Measurements from ENCODE around the gene PLA2G15. TPM values are rescaled to one million over a fixed set of nuclear protein-coding genes. Genes with fewer than 3 reads are reported as not detected.

The PLA2G15 gene
- total RNA-seq, 4 donors from 2014 or later = 10.4 to 22.0 (median 15.3) TPM

DNA sequence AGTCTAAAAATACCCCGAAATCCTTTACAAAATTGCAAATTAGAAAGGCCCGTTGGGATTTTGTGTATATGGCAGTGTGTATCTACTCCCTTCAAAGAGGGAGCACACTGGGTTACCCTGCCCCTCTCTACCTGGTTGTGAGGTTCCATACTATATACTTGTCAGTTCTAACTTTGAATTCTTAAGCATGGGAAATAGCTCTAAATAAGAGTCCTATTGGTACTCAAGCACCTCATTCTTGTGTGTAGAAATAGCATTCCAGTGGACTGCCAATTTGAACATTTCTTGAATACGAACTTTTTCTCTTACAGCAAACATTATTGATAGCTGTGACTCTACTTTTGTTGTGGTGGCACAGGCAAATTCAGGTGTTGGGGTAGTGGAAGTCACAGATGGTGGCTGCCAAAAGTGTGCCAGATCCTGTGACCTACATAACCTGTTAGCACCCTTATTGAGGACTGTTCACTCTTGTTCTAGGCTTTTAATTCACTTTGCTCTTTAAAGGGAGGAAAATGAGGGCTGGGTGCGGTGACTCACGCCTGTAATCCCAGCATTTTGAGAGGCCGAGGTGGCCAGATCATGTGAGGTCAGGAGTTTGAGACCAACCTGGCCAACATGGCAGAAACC lies 25.3 kb upstream of the PLA2G15 start:
- Histone ChIP-seq H3K4me1 (peaks cover 0 to 13% (median 12%) of the 10 kb centered on the region in 4 donors), H3K9me3 (no peaks in the 10 kb centered on the region), H3K27ac (replicated peaks in 1 of 4) (no peak overlapping the region), H3K36me3 (peaks cover 0 to 12% (median 3%) of the 10 kb centered on the region in 4 donors), H3K27me3 (no peaks in the 10 kb centered on the region), H3K4me3 (no peak overlapping the region)
- 93% methylated on average over 6 of the region's 6 CpGs for WGBS
- intact Hi-C loops (cut with DNase I) = no loop called here
- TF ChIP-seq POLR2A (IDR thresholded peaks at IDR 0.05; ENCODE audit: low read depth) = no peak
- TF ChIP-seq POLR2AphosphoS5 (IDR thresholded peaks at IDR 0.05) = no peak
- no peak for TF ChIP-seq EP300 (IDR thresholded peaks at IDR 0.05)
- TF ChIP-seq, protein P1, sequence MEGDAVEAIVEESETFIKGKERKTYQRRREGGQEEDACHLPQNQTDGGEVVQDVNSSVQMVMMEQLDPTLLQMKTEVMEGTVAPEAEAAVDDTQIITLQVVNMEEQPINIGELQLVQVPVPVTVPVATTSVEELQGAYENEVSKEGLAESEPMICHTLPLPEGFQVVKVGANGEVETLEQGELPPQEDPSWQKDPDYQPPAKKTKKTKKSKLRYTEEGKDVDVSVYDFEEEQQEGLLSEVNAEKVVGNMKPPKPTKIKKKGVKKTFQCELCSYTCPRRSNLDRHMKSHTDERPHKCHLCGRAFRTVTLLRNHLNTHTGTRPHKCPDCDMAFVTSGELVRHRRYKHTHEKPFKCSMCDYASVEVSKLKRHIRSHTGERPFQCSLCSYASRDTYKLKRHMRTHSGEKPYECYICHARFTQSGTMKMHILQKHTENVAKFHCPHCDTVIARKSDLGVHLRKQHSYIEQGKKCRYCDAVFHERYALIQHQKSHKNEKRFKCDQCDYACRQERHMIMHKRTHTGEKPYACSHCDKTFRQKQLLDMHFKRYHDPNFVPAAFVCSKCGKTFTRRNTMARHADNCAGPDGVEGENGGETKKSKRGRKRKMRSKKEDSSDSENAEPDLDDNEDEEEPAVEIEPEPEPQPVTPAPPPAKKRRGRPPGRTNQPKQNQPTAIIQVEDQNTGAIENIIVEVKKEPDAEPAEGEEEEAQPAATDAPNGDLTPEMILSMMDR (IDR thresholded peaks at IDR 0.05) = no peak
- DNase-seq (ENCODE audit: extremely low spot score) = no peak

DNA sequence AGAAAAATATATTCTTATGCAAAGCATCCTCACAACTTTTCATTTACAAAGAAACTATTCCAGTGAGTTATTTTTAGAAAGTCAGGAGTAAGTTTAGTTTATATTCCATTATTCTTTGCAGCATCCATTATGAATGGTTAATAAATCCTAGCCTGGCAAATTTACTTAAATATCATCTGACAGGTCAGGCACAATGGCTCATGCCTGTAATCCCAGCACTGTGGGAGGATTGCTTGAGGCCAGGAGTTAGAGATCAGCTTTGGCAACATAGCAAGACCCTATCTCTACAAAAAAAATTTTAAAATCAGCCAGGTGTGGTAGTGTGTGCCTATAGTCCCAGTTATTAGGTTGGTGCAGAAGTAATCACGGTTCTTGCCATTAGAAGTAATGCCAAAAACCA lies 22.1 kb upstream of the PLA2G15 start:
- H3K27ac ChIP-seq (replicated peaks in 1 of 4) = peak overlapping the region in 1 of 4 donors; percentile 2
- WGBS = 90% methylated on average over 1 of the region's 1 CpG

DNA sequence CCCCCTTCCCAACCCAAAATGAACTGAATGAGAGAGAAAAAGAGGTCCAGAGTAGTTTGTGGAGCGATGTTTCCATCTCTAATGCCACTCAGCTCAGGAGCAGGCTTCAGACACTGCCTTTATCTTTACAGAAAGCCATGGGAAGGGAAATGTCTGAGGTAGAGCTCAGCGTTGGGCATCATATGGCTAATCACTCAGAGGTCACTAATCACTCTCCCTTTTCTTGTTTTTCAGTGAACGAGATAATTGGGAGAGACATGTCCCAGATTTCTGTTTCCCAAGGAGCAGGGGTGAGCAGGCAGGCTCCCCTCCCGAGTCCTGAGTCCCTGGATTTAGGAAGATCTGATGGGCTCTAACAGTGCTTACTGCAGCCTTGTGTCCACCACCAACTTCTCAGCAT lies 19.1 kb upstream of the PLA2G15 start:
- H3K27ac ChIP-seq (replicated peaks in 1 of 4) = no peak overlapping the region
- TF ChIP-seq POLR2AphosphoS5 (IDR thresholded peaks at IDR 0.05) (no peak), EP300 (IDR thresholded peaks at IDR 0.05) (no peak), POLR2A (IDR thresholded peaks at IDR 0.05; ENCODE audit: low read depth) (no peak)
- TF ChIP-seq, protein P1 (IDR thresholded peaks at IDR 0.05) = no peak
- WGBS = 91% methylated on average over 3 of the region's 4 CpGs
- H3K36me3 ChIP-seq = peaks cover 0 to 26% (median 10%) of the 10 kb centered on the region in 4 donors
- intact Hi-C loops (cut with DNase I) = loop anchor here (5.0 kb wide), 2 partner anchors 129 to 234 kb away; no protein-coding TSS in a partner anchor
- DNase-seq (ENCODE audit: extremely low spot score) = no peak
- H3K9me3 ChIP-seq = no peaks in the 10 kb centered on the region
- H3K4me1 ChIP-seq = peaks cover 17 to 28% (median 20%) of the 10 kb centered on the region in 4 donors
- H3K27me3 ChIP-seq = no peaks in the 10 kb centered on the region
- no peak overlapping the region for H3K4me3 ChIP-seq

More for the DNA sequence above, 22.1 kb upstream of the PLA2G15 start:
- intact Hi-C loops (cut with DNase I) = no loop called here
- H3K9me3 ChIP-seq = no peaks in the 10 kb centered on the region
- H3K4me1 ChIP-seq = peaks cover 11 to 13% (median 12%) of the 10 kb centered on the region in 4 donors
- H3K27me3 ChIP-seq = no peaks in the 10 kb centered on the region
- H3K36me3 ChIP-seq = peaks cover 0 to 22% (median 3%) of the 10 kb centered on the region in 4 donors
- TF ChIP-seq, protein P1 (IDR thresholded peaks at IDR 0.05) = no peak
- TF ChIP-seq POLR2AphosphoS5 (IDR thresholded peaks at IDR 0.05) (no peak), EP300 (IDR thresholded peaks at IDR 0.05) (no peak), POLR2A (IDR thresholded peaks at IDR 0.05; ENCODE audit: low read depth) (no peak)
- H3K4me3 ChIP-seq = no peak overlapping the region
- no peak for DNase-seq (ENCODE audit: extremely low spot score)

DNA sequence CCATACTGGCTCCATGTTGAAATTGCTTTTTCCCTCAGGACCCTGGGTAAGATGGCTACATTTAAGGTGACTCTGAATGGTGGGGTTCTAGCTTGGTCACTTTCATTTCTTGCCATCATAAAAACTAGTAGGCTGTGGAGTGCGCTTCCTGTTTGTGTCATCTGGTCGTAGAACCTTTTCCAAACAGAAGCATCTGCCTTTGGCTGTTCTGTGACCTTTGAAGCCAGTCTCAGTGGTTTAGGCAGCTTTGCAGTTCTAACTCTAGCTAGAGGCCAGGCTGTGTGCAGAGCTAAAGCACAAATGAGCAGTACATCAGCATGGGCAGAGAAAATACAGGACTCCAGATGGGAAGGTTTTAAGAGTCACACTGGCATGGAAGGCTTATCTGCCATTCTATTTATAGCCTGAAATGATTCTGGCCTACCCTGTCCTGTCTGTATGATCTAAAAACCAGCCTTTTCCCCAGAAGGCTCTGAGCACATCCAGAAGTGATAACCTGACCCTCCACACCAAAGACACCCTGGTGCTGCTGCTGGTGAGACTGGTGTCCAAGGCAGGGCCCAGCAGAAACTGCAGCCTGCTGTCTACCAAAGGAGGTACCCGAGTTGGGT lies 17.9 kb upstream of the PLA2G15 start:
- Histone ChIP-seq H3K27ac (replicated peaks in 1 of 4) (no peak overlapping the region), H3K36me3 (peaks cover 0 to 35% (median 15%) of the 10 kb centered on the region in 4 donors), H3K9me3 (no peaks in the 10 kb centered on the region), H3K4me3 (no peak overlapping the region), H3K4me1 (peaks cover 17 to 28% (median 20%) of the 10 kb centered on the region in 4 donors), H3K27me3 (no peaks in the 10 kb centered on the region)
- 77% methylated on average over 3 of the region's 3 CpGs for WGBS
- TF ChIP-seq POLR2AphosphoS5 (IDR thresholded peaks at IDR 0.05) (no peak), POLR2A (IDR thresholded peaks at IDR 0.05; ENCODE audit: low read depth) (no peak), EP300 (IDR thresholded peaks at IDR 0.05) (no peak)
- TF ChIP-seq, protein P1 (IDR thresholded peaks at IDR 0.05) = no peak
- intact Hi-C loops (cut with DNase I) = loop anchor here (5.0 kb wide), 2 partner anchors 130 to 235 kb away; no protein-coding TSS in a partner anchor
- no peak for DNase-seq (ENCODE audit: extremely low spot score)

Measured in esophagus muscularis mucosa (tissue), 4 donors.